ENCODE data around the gene KLHL10. TPM values are rescaled to one million over a fixed set of nuclear protein-coding genes. Genes with fewer than 3 reads are reported as not detected.

Gene KLHL10
- 0.13 and 0.43 TPM in 2 replicates for total RNA-seq

GRCh38 chr17:41837761-41838538, at the start of gene KLHL10:
KLHL10 (plus strand) TSS chr17:41837825; CDS start chr17:41837933, 108 bp downstream.

GRCh38 chr17:41811549-41812380, 25.9 kb upstream of the KLHL10 start, which contains the start of gene P3H4:
P3H4 (minus strand) TSS chr17:41811949; CDS start chr17:41811915, 34 bp downstream.

GRCh38 chr17:41812381-41813151, 25.1 kb upstream of the KLHL10 start, which contains the start of gene FKBP10:
FKBP10 (plus strand) TSS chr17:41813004; CDS start chr17:41813035, 31 bp downstream.

GRCh38 chr17:41835800-41836549, 1.6 kb upstream of the KLHL10 start, which contains the start of gene NT5C3B:
NT5C3B (minus strand) TSS chr17:41836232; CDS start chr17:41836193, 39 bp downstream.

GRCh38 chr17:41864836-41865595, 27.4 kb downstream of the KLHL10 start, which contains the start of gene KLHL11:
KLHL11 (minus strand) TSS chr17:41865423; CDS start chr17:41865370, 53 bp downstream.

Small RNAs within 50 kb of the gene (small RNA-seq; reads per million reads assigned to genes)
- not detected for gene AC125257.2

Other genes with a start within 250 kb of the KLHL10 start
- gene KRT16, start 225.1 kb upstream of the KLHL10 start, total RNA-seq, result 2.7 and 4.1 TPM in 2 replicates
- gene KRT17, start 213.2 kb upstream of the KLHL10 start, total RNA-seq, result 1.7 and 3.7 TPM in 2 replicates
- 98.0 and 127 TPM in 2 replicates for gene EIF1, start 148.9 kb upstream of the KLHL10 start, total RNA-seq
- gene GAST, start 125.5 kb upstream of the KLHL10 start, total RNA-seq, result not detected in 2 replicates
- gene HAP1, start 103.2 kb upstream of the KLHL10 start, total RNA-seq, result 0.11 TPM in 1 of 2 replicates, not detected in the other
- gene JUP, start 51.1 kb upstream of the KLHL10 start, total RNA-seq, result 5.1 and 9.0 TPM in 2 replicates
- gene P3H4, start 25.9 kb upstream of the KLHL10 start, total RNA-seq, result 41.6 and 49.8 TPM in 2 replicates
- 340 and 384 TPM in 2 replicates for gene FKBP10, start 24.8 kb upstream of the KLHL10 start, total RNA-seq
- 77.0 and 90.6 TPM in 2 replicates for gene NT5C3B, start 1.6 kb upstream of the KLHL10 start, total RNA-seq
- gene KLHL11, start 27.6 kb downstream of the KLHL10 start, total RNA-seq, result 28.7 and 34.7 TPM in 2 replicates
- 109 and 118 TPM in 2 replicates for gene ACLY, start 81.1 kb downstream of the KLHL10 start, total RNA-seq
- 1.3 and 3.9 TPM in 2 replicates for gene ODAD4, start 92.8 kb downstream of the KLHL10 start, total RNA-seq
- gene CNP, start 129.0 kb downstream of the KLHL10 start, total RNA-seq, result 67.1 and 73.0 TPM in 2 replicates
- 80.9 and 81.3 TPM in 2 replicates for gene DNAJC7, start 179.6 kb downstream of the KLHL10 start, total RNA-seq
- gene NKIRAS2, start 182.3 kb downstream of the KLHL10 start, total RNA-seq, result 23.5 and 26.4 TPM in 2 replicates
- 0.11 and 0.26 TPM in 2 replicates for gene C17orf113, start 212.8 kb downstream of the KLHL10 start, total RNA-seq